Measurements from ENCODE around the gene ASPA. TPM values are rescaled to one million over a fixed set of nuclear protein-coding genes. Genes with fewer than 3 reads are reported as not detected.
"Not testable (repeated sequence)": the region's sequence is repeated elsewhere in the genome, so short reads cannot be mapped to it uniquely, and the experiment has no call there.

ASPA gene
- total RNA-seq, 1 donor from 2014 or later: not detected

DNA sequence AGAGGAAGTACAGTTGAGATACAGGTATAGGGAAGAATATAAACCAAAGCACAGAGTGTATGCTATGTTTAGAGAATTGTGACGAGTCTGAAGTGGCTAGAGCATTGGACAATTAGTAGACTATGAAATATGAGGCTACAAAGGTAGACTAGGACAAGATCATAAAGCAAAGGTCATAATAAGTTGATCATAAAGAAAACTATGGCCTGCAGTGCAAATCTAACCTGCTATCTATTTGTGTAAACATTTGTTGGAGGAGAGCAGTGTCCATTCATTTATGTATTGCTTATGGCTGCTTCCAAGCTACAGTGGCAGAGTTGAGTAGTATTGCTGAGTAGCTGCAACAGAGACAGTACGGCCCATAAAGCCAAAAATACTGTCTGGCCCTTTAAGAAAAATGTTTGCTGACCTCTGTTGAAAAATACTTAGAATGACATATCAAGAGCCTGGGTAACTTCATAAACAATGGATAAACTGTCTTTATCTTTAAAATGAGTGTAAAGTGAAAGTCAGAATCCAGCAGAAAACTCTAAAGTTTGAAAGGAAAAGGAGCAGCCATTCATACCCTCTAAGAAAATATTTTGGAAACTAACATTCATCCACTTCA lies 27.6 kb upstream of the ASPA start:
- Mint-ChIP-seq H3K27me3 (ENCODE audit: low read depth) (peaks cover 17% of the 10 kb centered on the region), H3K36me3 (ENCODE audit: low read depth) (no peaks in the 10 kb centered on the region), H3K9me3 (peaks cover 3% of the 10 kb centered on the region), H3K27ac (ENCODE audit: unreplicated experiment) (no peak overlapping the region), H3K4me3 (no peak overlapping the region), H3K4me1 (no peaks in the 10 kb centered on the region)
- TF ChIP-seq, protein P1, sequence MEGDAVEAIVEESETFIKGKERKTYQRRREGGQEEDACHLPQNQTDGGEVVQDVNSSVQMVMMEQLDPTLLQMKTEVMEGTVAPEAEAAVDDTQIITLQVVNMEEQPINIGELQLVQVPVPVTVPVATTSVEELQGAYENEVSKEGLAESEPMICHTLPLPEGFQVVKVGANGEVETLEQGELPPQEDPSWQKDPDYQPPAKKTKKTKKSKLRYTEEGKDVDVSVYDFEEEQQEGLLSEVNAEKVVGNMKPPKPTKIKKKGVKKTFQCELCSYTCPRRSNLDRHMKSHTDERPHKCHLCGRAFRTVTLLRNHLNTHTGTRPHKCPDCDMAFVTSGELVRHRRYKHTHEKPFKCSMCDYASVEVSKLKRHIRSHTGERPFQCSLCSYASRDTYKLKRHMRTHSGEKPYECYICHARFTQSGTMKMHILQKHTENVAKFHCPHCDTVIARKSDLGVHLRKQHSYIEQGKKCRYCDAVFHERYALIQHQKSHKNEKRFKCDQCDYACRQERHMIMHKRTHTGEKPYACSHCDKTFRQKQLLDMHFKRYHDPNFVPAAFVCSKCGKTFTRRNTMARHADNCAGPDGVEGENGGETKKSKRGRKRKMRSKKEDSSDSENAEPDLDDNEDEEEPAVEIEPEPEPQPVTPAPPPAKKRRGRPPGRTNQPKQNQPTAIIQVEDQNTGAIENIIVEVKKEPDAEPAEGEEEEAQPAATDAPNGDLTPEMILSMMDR (conservative IDR thresholded peaks at IDR 0.05): no peak
- DNase-seq (ENCODE audit: low read depth, low spot score): no peak

DNA sequence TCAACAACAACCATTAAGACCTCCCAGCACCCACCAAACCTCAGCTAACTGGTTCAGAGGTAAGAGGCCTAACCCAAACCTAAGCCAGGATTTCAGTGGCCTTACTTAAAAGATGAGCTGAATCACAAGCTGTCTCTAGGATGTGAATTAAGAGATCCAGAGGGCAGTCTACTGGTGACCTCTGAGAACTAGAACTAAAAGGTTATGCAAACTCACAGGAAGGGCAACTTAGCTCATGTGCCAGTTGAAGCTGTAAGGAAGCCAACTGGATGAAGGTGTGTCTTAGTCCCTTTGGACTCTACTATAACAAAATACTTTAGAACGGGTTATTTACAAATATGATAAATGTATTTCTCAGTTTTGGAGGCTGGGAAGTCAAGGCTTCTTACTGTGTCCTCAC lies 9.4 kb upstream of the ASPA start:
- not testable (repeated sequence) for H3K36me3 Mint-ChIP-seq (ENCODE audit: low read depth); H3K4me1 Mint-ChIP-seq; H3K27me3 Mint-ChIP-seq (ENCODE audit: low read depth); DNase-seq (ENCODE audit: low read depth, low spot score); H3K9me3 Mint-ChIP-seq; H3K4me3 Mint-ChIP-seq; H3K27ac Mint-ChIP-seq (ENCODE audit: unreplicated experiment)

DNA sequence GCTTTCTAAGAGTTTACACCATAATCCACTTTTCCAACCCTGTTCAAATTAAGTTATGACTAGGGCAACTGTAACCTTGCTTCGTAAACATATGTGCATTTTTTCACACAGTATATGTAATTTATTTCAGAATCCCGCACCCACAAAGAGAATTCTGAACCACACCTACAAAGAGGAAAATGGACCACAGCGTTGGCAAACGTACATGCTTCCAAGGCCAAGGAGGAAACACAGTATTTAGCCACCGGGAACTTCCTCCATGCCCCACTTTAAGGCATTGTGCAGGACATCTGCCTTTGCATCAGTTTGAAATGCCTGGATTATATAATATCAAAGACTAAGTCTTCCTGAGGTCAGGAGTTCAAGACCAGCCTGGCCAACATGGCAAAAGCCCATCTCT lies 6.3 kb upstream of the ASPA start:
- no peak for DNase-seq (ENCODE audit: low read depth, low spot score)
- Mint-ChIP-seq H3K4me3 (no peak overlapping the region), H3K27ac (ENCODE audit: unreplicated experiment) (no peak overlapping the region), H3K36me3 (ENCODE audit: low read depth) (no peaks in the 10 kb centered on the region), H3K4me1 (peaks cover 15% of the 10 kb centered on the region), H3K27me3 (ENCODE audit: low read depth) (no peaks in the 10 kb centered on the region), H3K9me3 (peaks cover 2% of the 10 kb centered on the region)
- TF ChIP-seq, protein P1 (conservative IDR thresholded peaks at IDR 0.05): no peak

DNA sequence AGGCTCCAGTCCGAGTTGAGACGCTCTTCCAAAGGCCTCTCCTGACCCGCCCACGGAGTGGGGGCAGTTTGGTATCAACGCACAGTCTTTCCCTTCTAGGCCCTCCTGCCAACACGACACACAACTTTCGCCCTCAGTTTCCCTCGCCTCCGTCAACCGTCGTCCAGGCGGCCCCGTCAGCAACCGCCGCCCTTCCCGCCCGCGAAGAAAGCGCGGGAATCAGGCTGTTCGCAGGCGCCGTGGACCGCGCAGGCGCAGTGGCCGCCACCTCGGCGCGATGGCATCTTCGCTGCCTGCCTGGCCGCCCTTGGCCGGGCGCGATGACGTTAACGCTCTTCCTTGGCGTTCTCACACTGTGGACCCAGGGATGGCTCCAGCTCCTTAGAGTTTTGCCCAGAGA lies 4.2 kb upstream of the ASPA start, which contains the start of gene SPATA22:
TSS of gene SPATA22 (minus strand) at position 221 of the 400 bp plus-strand sequence. CDS start 2,494 bp downstream, outside the sequence.
- no peak for DNase-seq (ENCODE audit: low read depth, low spot score)
- H3K27ac Mint-ChIP-seq (ENCODE audit: unreplicated experiment): no peak within 1 kb of the TSS
- peaks cover 29% of the 10 kb centered on the region for H3K4me1 Mint-ChIP-seq
- H3K27me3 Mint-ChIP-seq (ENCODE audit: low read depth): no peaks in the 10 kb centered on the region
- no peaks in the 10 kb centered on the region for H3K36me3 Mint-ChIP-seq (ENCODE audit: low read depth)
- H3K4me3 Mint-ChIP-seq: no peak within 1 kb of the TSS
- peaks cover 2% of the 10 kb centered on the region for H3K9me3 Mint-ChIP-seq
- TF ChIP-seq, protein P1 (conservative IDR thresholded peaks at IDR 0.05): no peak

DNA sequence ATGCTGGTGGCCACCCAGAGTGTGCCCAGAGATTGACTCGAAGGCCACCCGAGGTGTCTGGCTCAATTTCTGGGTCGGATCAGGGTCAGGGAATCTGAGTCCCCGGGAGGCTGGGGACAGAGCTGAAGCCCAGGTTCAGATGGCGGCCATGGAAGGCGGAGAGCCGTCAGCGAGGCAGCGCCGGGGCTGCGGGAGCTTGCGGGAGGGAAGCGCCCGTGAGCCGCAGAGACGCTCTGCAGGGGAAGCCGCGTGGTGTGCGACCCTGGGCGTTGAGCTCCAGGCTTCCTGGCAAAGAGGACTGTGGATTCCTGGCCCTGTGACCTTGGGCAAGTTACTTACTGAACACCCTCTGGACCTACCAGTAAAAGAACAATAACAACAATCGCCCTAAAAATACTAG lies 3.7 kb upstream of the ASPA start:
- Mint-ChIP-seq H3K4me3 (no peak overlapping the region), H3K4me1 (peaks cover 27% of the 10 kb centered on the region), H3K36me3 (ENCODE audit: low read depth) (no peaks in the 10 kb centered on the region), H3K27me3 (ENCODE audit: low read depth) (no peaks in the 10 kb centered on the region), H3K9me3 (peaks cover 2% of the 10 kb centered on the region), H3K27ac (ENCODE audit: unreplicated experiment) (no peak overlapping the region)
- DNase-seq (ENCODE audit: low read depth, low spot score): no peak
- TF ChIP-seq, protein P1 (conservative IDR thresholded peaks at IDR 0.05): no peak

DNA sequence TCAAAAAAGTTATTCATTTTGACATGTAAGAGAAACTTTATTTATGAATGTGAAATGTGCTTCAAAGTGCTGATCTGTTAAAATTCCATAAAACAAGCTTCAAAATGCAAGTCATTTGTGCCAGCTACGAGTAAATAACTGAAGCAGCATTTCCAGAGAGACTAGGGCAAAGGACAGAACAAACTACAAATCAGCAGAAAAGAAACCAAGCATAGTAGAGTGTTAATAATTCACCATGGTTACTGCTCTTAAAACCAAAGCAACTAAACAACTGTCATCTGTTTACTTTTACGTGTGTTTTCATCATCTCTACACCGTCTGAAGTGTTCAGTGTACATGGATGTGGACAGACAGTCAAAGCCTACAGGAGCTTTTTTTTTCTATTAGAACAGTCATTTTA lies 1.6 kb upstream of the ASPA start:
- Mint-ChIP-seq H3K36me3 (ENCODE audit: low read depth) (no peaks in the 10 kb centered on the region), H3K9me3 (peaks cover 2% of the 10 kb centered on the region), H3K4me3 (no peak overlapping the region), H3K4me1 (peaks cover 27% of the 10 kb centered on the region), H3K27ac (ENCODE audit: unreplicated experiment) (no peak overlapping the region), H3K27me3 (ENCODE audit: low read depth) (no peaks in the 10 kb centered on the region)
- no peak for DNase-seq (ENCODE audit: low read depth, low spot score)
- TF ChIP-seq, protein P1 (conservative IDR thresholded peaks at IDR 0.05): no peak
